HepG2 (cell line): Measurements from ENCODE around the gene SLC35B2. TPM values are rescaled to one million over a fixed set of nuclear protein-coding genes. Genes with fewer than 3 reads are reported as not detected.
A peak's percentile ranks its signal among the peaks of the same experiment; 100 is the strongest.

ENCODE experiments used
- CHD4 ChIP-seq: fragments of 200-600 bp; sonication (generic); IDR thresholded peaks from 2 replicates; pipeline ENCODE4 v1.7.0; 2017; ENCODE audit warnings: mild to moderate bottlenecking, low read length, borderline replicate concordance
- ELF3 ChIP-seq: IDR thresholded peaks from 2 replicates; pipeline ENCODE4 v1.6.1; 2016; ENCODE audit warnings: missing genetic modification reagents, missing compliant biosample characterization
- HNF4G ChIP-seq, 2 experiments: sonication (generic) in 1 of 2; formaldehyde crosslinking in 1 of 2; IDR thresholded peaks; 2 replicates each; pipeline versions ENCODE4 v1.4.0 to v1.6.1; 2011 to 2020; ENCODE audit warnings: borderline replicate concordance in 2 of 2, low read depth in 2 of 2, mild to moderate bottlenecking in 2 of 2, low read length in 1 of 2, missing genetic modification reagents in 1 of 2, moderate library complexity in 1 of 2
- HOXA5 ChIP-seq: sonication (generic); formaldehyde crosslinking; IDR thresholded peaks from 2 replicates; pipeline ENCODE4 v1.4.0; 2020; ENCODE audit warnings: missing genetic modification reagents
- NCOR1 ChIP-seq: fragments of 200-600 bp; sonication (generic); IDR thresholded peaks from 2 replicates; pipeline ENCODE4 v1.7.0; 2017; ENCODE audit warnings: antibody characterized with exemption, low read length, borderline replicate concordance
- NR2F1 ChIP-seq, 2 experiments: fragments of 450-650 bp in 1 of 2; formaldehyde crosslinking in 1 of 2; IDR thresholded peaks; 2 replicates each; pipeline versions ENCODE4 v1.5.0 to v1.6.1; 2016 to 2020; ENCODE audit warnings: mild to moderate bottlenecking in 1 of 2, missing compliant biosample characterization in 1 of 2, missing genetic modification reagents in 1 of 2, moderate library complexity in 1 of 2
- POGZ ChIP-seq: sonication (generic); formaldehyde crosslinking; IDR thresholded peaks from 2 replicates; pipeline ENCODE4 v1.4.0; 2020; ENCODE audit warnings: mild to moderate bottlenecking, missing genetic modification reagents
- RFX5 ChIP-seq: IDR thresholded peaks from 2 replicates; pipeline ENCODE4 v1.6.1; 2011; ENCODE audit warnings: low read depth, low read length, improper control_type of control experiment
- RXRB ChIP-seq: IDR thresholded peaks from 2 replicates; pipeline ENCODE4 v1.6.1; 2016; ENCODE audit warnings: borderline replicate concordance, missing genetic modification reagents, missing compliant biosample characterization
- SOX6 ChIP-seq, 2 experiments: fragments of 450-650 bp in 1 of 2; sonication (generic) in 1 of 2; formaldehyde crosslinking in 1 of 2; IDR thresholded peaks; 2 replicates each; pipeline versions ENCODE4 v1.4.0 to v1.6.1; 2017 to 2020; ENCODE audit warnings: antibody characterized with exemption in 1 of 2, mild to moderate bottlenecking in 1 of 2, missing genetic modification reagents in 1 of 2
- SRSF4 ChIP-seq: fragments of 200-400 bp; formaldehyde crosslinking; IDR thresholded peaks from one replicate; pipeline ENCODE4 v1.6.1; 2018; ENCODE audit warnings: mild to moderate bottlenecking, low read depth, low read length, moderate library complexity; ENCODE audit not compliant: poor library complexity, severe bottlenecking
- TBX3 ChIP-seq: fragments of 450-650 bp; IDR thresholded peaks from 2 replicates; pipeline ENCODE4 v1.6.1; 2017; ENCODE audit warnings: antibody characterized with exemption, mild to moderate bottlenecking, inconsistent platforms, borderline replicate concordance
- ZMYM4 ChIP-seq: sonication (generic); formaldehyde crosslinking; IDR thresholded peaks from 2 replicates; pipeline ENCODE4 v1.8.1; 2023; ENCODE audit warnings: mild to moderate bottlenecking, missing genetic modification reagents
- ZNF263 ChIP-seq: sonication (generic); formaldehyde crosslinking; IDR thresholded peaks from 2 replicates; pipeline ENCODE4 v1.4.0; 2020; ENCODE audit warnings: missing genetic modification reagents
- ZNF326 ChIP-seq: sonication (generic); formaldehyde crosslinking; IDR thresholded peaks from 2 replicates; pipeline ENCODE4 v1.4.0; 2020; ENCODE audit warnings: missing genetic modification reagents, borderline replicate concordance
- ZNF652 ChIP-seq: IDR thresholded peaks from 2 replicates; pipeline ENCODE4 v1.6.1; 2016; ENCODE audit warnings: low read depth, borderline replicate concordance
- ZNF883 ChIP-seq: sonication (generic); formaldehyde crosslinking; IDR thresholded peaks from 2 replicates; pipeline ENCODE4 v1.5.1; 2020; ENCODE audit warnings: mild to moderate bottlenecking, missing genetic modification reagents; ENCODE audit errors: not compliant biosample characterization
- ZSCAN22 ChIP-seq: sonication (generic); formaldehyde crosslinking; IDR thresholded peaks from 2 replicates; pipeline ENCODE4 v1.4.0; 2020; ENCODE audit warnings: mild to moderate bottlenecking, missing genetic modification reagents
- polyA plus RNA-seq, 8 experiments: library from polyadenylated mRNA; depleted of rRNA in 3 of 8; stranded (reverse) in 7 of 8; unstranded in 1 of 8; fragments of >200 nt; fragmentation: Illumina TruSeq in 4 of 8; extraction: Trizol in 4 of 8; gene quantifications; 2 replicates each; pipeline versions ENCODE4 v1.2.1 to v1.2.3, GENCODE V29; 2011 to 2016; ENCODE audit warnings: low read depth in 4 of 8, missing spikeins in 1 of 8, mixed read lengths in 1 of 8; ENCODE audit not compliant: insufficient read depth in 1 of 8
- total RNA-seq, 5 experiments: library from RNA; depleted of rRNA; stranded (reverse); fragments of >200 nt; fragmentation: Illumina TruSeq; extraction: Trizol; gene quantifications; 2 replicates each; pipeline ENCODE4 v1.2.3, GENCODE V29; 2016; ENCODE audit warnings: low read depth in 1 of 5
- TF ChIP-seq, protein P1 (sequence below): sonication (generic); formaldehyde crosslinking; IDR thresholded peaks from 2 replicates; pipeline ENCODE4 v1.5.0; 2020; ENCODE audit warnings: mild to moderate bottlenecking, missing genetic modification reagents
- TF ChIP-seq, protein P2 (sequence below): conservative IDR thresholded peaks from 2 replicates; pipeline ENCODE4 v1.6.1; 2018; ENCODE audit warnings: missing genetic modification reagents
- TF ChIP-seq, protein P3 (sequence below): IDR thresholded peaks from 2 replicates; pipeline ENCODE4 v1.6.1; 2016
- TF ChIP-seq, protein P4 (sequence below): sonication (generic); formaldehyde crosslinking; conservative IDR thresholded peaks from 2 replicates; pipeline ENCODE4 v1.4.0; 2020; ENCODE audit warnings: mild to moderate bottlenecking, missing genetic modification reagents, moderate library complexity

SLC35B2 gene
- total and polyA plus RNA-seq, 2 of the 13 experiments (the other 11 are each of a cell fraction or from before 2014, with no cell fraction given): 61.1 to 148 TPM

DNA sequence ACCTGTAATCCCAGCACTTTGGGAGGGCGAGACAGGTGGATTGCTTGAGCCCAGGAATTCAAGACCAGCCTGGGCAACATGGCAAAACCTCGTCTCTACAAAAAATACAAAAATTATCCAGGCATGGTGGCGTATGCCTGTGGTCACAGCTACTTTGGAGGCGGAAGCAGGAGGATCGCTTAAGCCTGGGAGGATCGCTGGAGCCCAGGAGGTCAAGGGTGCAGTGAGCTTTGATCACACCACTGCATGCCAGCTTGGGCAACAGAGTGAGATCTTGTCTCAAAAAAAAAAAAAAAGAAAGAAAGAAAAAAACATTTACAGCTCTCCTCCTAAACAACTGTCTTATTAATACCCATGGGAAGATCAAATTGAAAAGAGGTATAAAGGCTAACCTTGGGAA, 49.4 kb downstream of the SLC35B2 start (continued):
- TF ChIP-seq, protein P1, sequence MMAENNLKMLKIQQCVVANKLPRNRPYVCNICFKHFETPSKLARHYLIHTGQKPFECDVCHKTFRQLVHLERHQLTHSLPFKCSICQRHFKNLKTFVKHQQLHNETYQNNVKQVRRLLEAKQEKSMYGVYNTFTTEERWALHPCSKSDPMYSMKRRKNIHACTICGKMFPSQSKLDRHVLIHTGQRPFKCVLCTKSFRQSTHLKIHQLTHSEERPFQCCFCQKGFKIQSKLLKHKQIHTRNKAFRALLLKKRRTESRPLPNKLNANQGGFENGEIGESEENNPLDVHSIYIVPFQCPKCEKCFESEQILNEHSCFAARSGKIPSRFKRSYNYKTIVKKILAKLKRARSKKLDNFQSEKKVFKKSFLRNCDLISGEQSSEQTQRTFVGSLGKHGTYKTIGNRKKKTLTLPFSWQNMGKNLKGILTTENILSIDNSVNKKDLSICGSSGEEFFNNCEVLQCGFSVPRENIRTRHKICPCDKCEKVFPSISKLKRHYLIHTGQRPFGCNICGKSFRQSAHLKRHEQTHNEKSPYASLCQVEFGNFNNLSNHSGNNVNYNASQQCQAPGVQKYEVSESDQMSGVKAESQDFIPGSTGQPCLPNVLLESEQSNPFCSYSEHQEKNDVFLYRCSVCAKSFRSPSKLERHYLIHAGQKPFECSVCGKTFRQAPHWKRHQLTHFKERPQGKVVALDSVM (CRISPR knock-in tag): peak; percentile 90
- peak; percentile 83 for TF ChIP-seq ZNF263 (CRISPR knock-in tag)
- TF ChIP-seq RFX5: no peak
- no peak for TF ChIP-seq HNF4G (IDR thresholded peaks at IDR 0.05; ENCODE audit: borderline replicate concordance, low read depth, low read length)
- 0 out of 2 replicates have a peak, but pooled peaks have one; percentile 25 for TF ChIP-seq HNF4G (CRISPR knock-in tag; IDR thresholded peaks at IDR 0.05; ENCODE audit: borderline replicate concordance, low read depth)
- TF ChIP-seq TBX3: no peak
- peak; percentile 85 for TF ChIP-seq ELF3 (CRISPR knock-in tag)
- 0 out of 2 replicates have a peak, but pooled peaks have one; percentile 19 for TF ChIP-seq POGZ (CRISPR knock-in tag)
- no peak for TF ChIP-seq ZNF326 (CRISPR knock-in tag)
- 0 out of 2 replicates have a peak, but pooled peaks have one; percentile 8 for TF ChIP-seq HOXA5 (CRISPR knock-in tag)
- TF ChIP-seq, protein P2, sequence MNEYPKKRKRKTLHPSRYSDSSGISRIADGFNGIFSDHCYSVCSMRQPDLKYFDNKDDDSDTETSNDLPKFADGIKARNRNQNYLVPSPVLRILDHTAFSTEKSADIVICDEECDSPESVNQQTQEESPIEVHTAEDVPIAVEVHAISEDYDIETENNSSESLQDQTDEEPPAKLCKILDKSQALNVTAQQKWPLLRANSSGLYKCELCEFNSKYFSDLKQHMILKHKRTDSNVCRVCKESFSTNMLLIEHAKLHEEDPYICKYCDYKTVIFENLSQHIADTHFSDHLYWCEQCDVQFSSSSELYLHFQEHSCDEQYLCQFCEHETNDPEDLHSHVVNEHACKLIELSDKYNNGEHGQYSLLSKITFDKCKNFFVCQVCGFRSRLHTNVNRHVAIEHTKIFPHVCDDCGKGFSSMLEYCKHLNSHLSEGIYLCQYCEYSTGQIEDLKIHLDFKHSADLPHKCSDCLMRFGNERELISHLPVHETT (CRISPR knock-in tag): 0 out of 2 replicates have a peak, but pooled peaks have one; percentile 15
- 0 out of 2 replicates have a peak, but pooled peaks have one; percentile 17 for TF ChIP-seq ZMYM4 (CRISPR knock-in tag)
- TF ChIP-seq SOX6 (IDR thresholded peaks at IDR 0.05): no peak
- peak; percentile 30; the same call in 1 of the 2 replicates for TF ChIP-seq SOX6 (CRISPR knock-in tag; IDR thresholded peaks at IDR 0.05)
- TF ChIP-seq NCOR1: no peak
- peak; percentile 70 to 78; a peak in 3 of 4 replicates for TF ChIP-seq NR2F1 (CRISPR knock-in tag; IDR thresholded peaks at IDR 0.05)
- TF ChIP-seq RXRB (CRISPR knock-in tag): peak; percentile 47; the same call in 1 of the 2 replicates
- TF ChIP-seq ZNF883 (CRISPR knock-in tag): no peak
- TF ChIP-seq SRSF4: no peak
- TF ChIP-seq ZSCAN22 (CRISPR knock-in tag): no peak
- peak; percentile 79; the same call in 1 of the 2 replicates for TF ChIP-seq ZNF652 (CRISPR knock-in tag)
- TF ChIP-seq, protein P3, sequence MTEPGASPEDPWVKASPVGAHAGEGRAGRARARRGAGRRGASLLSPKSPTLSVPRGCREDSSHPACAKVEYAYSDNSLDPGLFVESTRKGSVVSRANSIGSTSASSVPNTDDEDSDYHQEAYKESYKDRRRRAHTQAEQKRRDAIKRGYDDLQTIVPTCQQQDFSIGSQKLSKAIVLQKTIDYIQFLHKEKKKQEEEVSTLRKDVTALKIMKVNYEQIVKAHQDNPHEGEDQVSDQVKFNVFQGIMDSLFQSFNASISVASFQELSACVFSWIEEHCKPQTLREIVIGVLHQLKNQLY (CRISPR knock-in tag): no peak
- TF ChIP-seq CHD4: no peak
- TF ChIP-seq, protein P4, sequence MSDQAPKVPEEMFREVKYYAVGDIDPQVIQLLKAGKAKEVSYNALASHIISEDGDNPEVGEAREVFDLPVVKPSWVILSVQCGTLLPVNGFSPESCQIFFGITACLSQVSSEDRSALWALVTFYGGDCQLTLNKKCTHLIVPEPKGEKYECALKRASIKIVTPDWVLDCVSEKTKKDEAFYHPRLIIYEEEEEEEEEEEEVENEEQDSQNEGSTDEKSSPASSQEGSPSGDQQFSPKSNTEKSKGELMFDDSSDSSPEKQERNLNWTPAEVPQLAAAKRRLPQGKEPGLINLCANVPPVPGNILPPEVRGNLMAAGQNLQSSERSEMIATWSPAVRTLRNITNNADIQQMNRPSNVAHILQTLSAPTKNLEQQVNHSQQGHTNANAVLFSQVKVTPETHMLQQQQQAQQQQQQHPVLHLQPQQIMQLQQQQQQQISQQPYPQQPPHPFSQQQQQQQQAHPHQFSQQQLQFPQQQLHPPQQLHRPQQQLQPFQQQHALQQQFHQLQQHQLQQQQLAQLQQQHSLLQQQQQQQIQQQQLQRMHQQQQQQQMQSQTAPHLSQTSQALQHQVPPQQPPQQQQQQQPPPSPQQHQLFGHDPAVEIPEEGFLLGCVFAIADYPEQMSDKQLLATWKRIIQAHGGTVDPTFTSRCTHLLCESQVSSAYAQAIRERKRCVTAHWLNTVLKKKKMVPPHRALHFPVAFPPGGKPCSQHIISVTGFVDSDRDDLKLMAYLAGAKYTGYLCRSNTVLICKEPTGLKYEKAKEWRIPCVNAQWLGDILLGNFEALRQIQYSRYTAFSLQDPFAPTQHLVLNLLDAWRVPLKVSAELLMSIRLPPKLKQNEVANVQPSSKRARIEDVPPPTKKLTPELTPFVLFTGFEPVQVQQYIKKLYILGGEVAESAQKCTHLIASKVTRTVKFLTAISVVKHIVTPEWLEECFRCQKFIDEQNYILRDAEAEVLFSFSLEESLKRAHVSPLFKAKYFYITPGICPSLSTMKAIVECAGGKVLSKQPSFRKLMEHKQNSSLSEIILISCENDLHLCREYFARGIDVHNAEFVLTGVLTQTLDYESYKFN: peak; percentile 29; the same call in 1 of the 2 replicates
